ENCODE data around the gene HTR1A.

The HTR1A gene

DNA sequence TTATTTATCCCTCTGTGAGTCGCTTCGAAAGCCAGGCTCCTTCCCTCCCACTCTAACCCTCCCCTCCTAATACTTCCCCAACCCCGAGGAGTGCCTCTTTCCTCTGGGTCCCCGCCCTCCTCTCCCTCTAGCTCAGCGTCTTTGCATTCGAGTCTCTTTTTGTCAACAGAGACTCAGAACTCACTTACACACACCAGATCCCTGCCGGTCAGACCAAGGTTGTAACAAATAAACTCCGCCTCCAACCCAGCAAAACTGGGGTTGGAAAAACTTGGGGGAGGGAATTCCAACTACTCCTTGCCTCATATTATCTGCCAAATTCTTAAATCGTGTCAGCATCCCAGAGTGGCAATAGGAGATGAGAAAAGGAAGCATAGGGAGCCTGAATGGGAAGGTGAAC lies at the start of gene HTR1A:
Gene HTR1A, minus strand, starts transcription at position 167 of the 400 bp plus-strand sequence. CDS start 726 bp downstream, outside the sequence.
- H3K36me3 ChIP-seq (ENCODE audit: insufficient read depth), result no peaks in the 10 kb centered on the region; the same call in 1 of the 2 replicates
- H3K4me1 ChIP-seq (ENCODE audit: low read depth, poor library complexity, severe bottlenecking), result no peaks in the 10 kb centered on the region
- H3K4me3 ChIP-seq (IDR thresholded peaks at IDR 0.05; ENCODE audit: insufficient read depth, low read depth, low read length), result no peak within 1 kb of the TSS
- no peak within 1 kb of the TSS for H3K9ac ChIP-seq
- H3K4me2 ChIP-seq, result no peak within 1 kb of the TSS
- no peak within 1 kb of the TSS for H3K27ac ChIP-seq
- H4K20me1 ChIP-seq (ENCODE audit: insufficient read depth), result no peaks in the 10 kb centered on the region
- H2AFZ ChIP-seq (ENCODE audit: low read depth), result no peak within 1 kb of the TSS
- no peaks in the 10 kb centered on the region for H3K27me3 ChIP-seq (ENCODE audit: insufficient read depth, low read depth)
- no peak for TF ChIP-seq CTCF (conservative IDR thresholded peaks at IDR 0.05; ENCODE audit: low read depth, low read length)
- H3K79me2 ChIP-seq (ENCODE audit: insufficient read depth, low read depth), result no peaks in the 10 kb centered on the region

- Histone ChIP-seq H3K4me2 (no peak overlapping the region), H3K36me3 (ENCODE audit: insufficient read depth) (no peaks in the 10 kb centered on the region), H3K9ac (no peak overlapping the region), H3K4me3 (IDR thresholded peaks at IDR 0.05; ENCODE audit: insufficient read depth, low read depth, low read length) (no peak overlapping the region), H3K4me1 (ENCODE audit: low read depth, poor library complexity, severe bottlenecking) (no peaks in the 10 kb centered on the region), H4K20me1 (ENCODE audit: insufficient read depth) (no peaks in the 10 kb centered on the region), H3K27ac (no peak overlapping the region), H3K79me2 (ENCODE audit: insufficient read depth, low read depth) (no peaks in the 10 kb centered on the region), H2AFZ (ENCODE audit: low read depth) (no peak overlapping the region), H3K27me3 (ENCODE audit: insufficient read depth, low read depth) (no peaks in the 10 kb centered on the region)
- TF ChIP-seq CTCF (conservative IDR thresholded peaks at IDR 0.05; ENCODE audit: low read depth, low read length), result no peak
Measured at GRCh38 chr5:64003966-64004365, 41.7 kb upstream of the HTR1A start.

DNA sequence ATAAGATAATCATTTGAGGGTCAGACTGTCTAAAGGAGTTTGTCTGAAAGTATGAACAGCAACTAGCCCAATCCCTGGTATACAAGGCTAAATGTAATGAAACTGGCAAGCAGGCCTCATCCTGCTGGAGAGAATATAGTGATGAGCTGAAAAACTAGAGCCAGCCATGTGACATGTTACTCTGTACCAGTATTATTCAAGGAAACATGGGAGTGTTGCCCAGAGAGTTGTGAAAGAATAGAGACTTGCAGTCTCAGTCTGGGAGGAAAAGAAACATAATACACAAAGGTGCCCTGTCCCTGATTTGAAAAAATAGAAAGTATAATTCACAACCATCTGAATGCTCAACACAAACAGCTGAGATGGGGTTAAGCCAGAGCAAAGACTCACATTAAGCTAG lies 37.9 kb upstream of the HTR1A start:
- Histone ChIP-seq H3K4me1 (ENCODE audit: low read depth, poor library complexity, severe bottlenecking) (no peaks in the 10 kb centered on the region), H3K27ac (no peak overlapping the region), H3K79me2 (ENCODE audit: insufficient read depth, low read depth) (no peaks in the 10 kb centered on the region), H3K36me3 (ENCODE audit: insufficient read depth) (no peaks in the 10 kb centered on the region), H3K27me3 (ENCODE audit: insufficient read depth, low read depth) (no peaks in the 10 kb centered on the region), H3K4me3 (IDR thresholded peaks at IDR 0.05; ENCODE audit: insufficient read depth, low read depth, low read length) (no peak overlapping the region), H2AFZ (ENCODE audit: low read depth) (no peak overlapping the region), H3K9ac (no peak overlapping the region), H4K20me1 (ENCODE audit: insufficient read depth) (no peaks in the 10 kb centered on the region), H3K4me2 (no peak overlapping the region)
- TF ChIP-seq CTCF (conservative IDR thresholded peaks at IDR 0.05; ENCODE audit: low read depth, low read length), result no peak

- Histone ChIP-seq H3K27me3 (ENCODE audit: insufficient read depth, low read depth) (no peaks in the 10 kb centered on the region), H4K20me1 (ENCODE audit: insufficient read depth) (no peaks in the 10 kb centered on the region), H3K79me2 (ENCODE audit: insufficient read depth, low read depth) (no peaks in the 10 kb centered on the region), H3K36me3 (ENCODE audit: insufficient read depth) (no peaks in the 10 kb centered on the region), H2AFZ (ENCODE audit: low read depth) (no peak overlapping the region), H3K27ac (no peak overlapping the region), H3K4me3 (IDR thresholded peaks at IDR 0.05; ENCODE audit: insufficient read depth, low read depth, low read length) (no peak overlapping the region), H3K4me1 (ENCODE audit: low read depth, poor library complexity, severe bottlenecking) (no peaks in the 10 kb centered on the region), H3K9ac (no peak overlapping the region), H3K4me2 (no peak overlapping the region)
- TF ChIP-seq CTCF (conservative IDR thresholded peaks at IDR 0.05; ENCODE audit: low read depth, low read length), result no peak
Measured at GRCh38 chr5:63987053-63987452, 24.8 kb upstream of the HTR1A start.

Measured in KMS-11 (cell line).